CD14-positive monocyte (primary cell): ENCODE data around the gene HNF1B. TPM values are rescaled to one million over a fixed set of nuclear protein-coding genes. Genes with fewer than 3 reads are reported as not detected.

Experiments used
- DNase-seq, 3 donors: peaks; one replicate each; pipeline ENCODE4 v3.0.0-alpha.2; 2011 to 2022
- H2AFZ ChIP-seq: 2 replicates; pipeline ENCODE4 v1.6.0; 2012; ENCODE audit warnings: mild to moderate bottlenecking, low read depth, low read length, inconsistent platforms; ENCODE audit not compliant: insufficient read depth, poor library complexity, severe bottlenecking
- H3K27ac ChIP-seq, 2 donors: 1 replicate in 1 of 2; 2 replicates in 1 of 2; pipeline ENCODE4 v1.5.1; 2012 to 2013; ENCODE audit warnings: low read length in 2 of 2, control low read depth in 1 of 2, inconsistent platforms in 1 of 2, low read depth in 1 of 2, mild to moderate bottlenecking in 1 of 2
- H3K27me3 ChIP-seq, 2 donors: one replicate each; pipeline versions ENCODE4 v1.6.0 to v1.6.1; 2011 to 2013; ENCODE audit warnings: low read length in 2 of 2; ENCODE audit not compliant: control insufficient read depth in 2 of 2, insufficient read depth in 2 of 2
- H3K36me3 ChIP-seq, 2 donors: replicated peaks in 1 of 2; 1 replicate in 1 of 2; 2 replicates in 1 of 2; pipeline versions ENCODE4 v1.5.1 to v1.6.1; 2012 to 2013; ENCODE audit warnings: low read length in 2 of 2, control low read depth in 1 of 2, inconsistent platforms in 1 of 2, mild to moderate bottlenecking in 1 of 2; ENCODE audit not compliant: insufficient read depth in 2 of 2, control insufficient read depth in 1 of 2
- H3K4me1 ChIP-seq, 2 donors: 1 replicate in 1 of 2; 2 replicates in 1 of 2; pipeline versions ENCODE4 v1.5.1 to v1.6.1; 2012 to 2013; ENCODE audit warnings: low read length in 2 of 2, control low read depth in 1 of 2, inconsistent platforms in 1 of 2, mild to moderate bottlenecking in 1 of 2, moderate library complexity in 1 of 2; ENCODE audit not compliant: insufficient read depth in 2 of 2, control insufficient read depth in 1 of 2
- H3K4me2 ChIP-seq: replicated peaks from 2 replicates; pipeline ENCODE3; 2012; ENCODE audit warnings: low read length, moderate library complexity, mild to moderate bottlenecking; ENCODE audit not compliant: poor library complexity, severe bottlenecking; ENCODE audit errors: extremely low read depth
- H3K4me3 ChIP-seq, 3 experiments: fragments of 200-600 bp in 1 of 3; sonication (generic) in 1 of 3; replicated peaks in 1 of 3; 1 replicate in 2 of 3; 2 replicates in 1 of 3; pipeline ENCODE4 v1.5.1; 2011 to 2013; ENCODE audit warnings: low read length in 3 of 3, mild to moderate bottlenecking in 3 of 3, control low read depth in 2 of 3, low read depth in 2 of 3, inconsistent platforms in 1 of 3, moderate library complexity in 1 of 3
- H3K79me2 ChIP-seq: 2 replicates; pipeline ENCODE4 v1.6.0; 2012; ENCODE audit warnings: mild to moderate bottlenecking, control low read depth, inconsistent platforms, low read length, moderate library complexity; ENCODE audit not compliant: insufficient read depth
- H3K9ac ChIP-seq: 2 replicates; pipeline ENCODE4 v1.6.0; 2017; ENCODE audit warnings: low read length, mild to moderate bottlenecking; ENCODE audit not compliant: insufficient read depth, poor library complexity, severe bottlenecking
- H3K9me3 ChIP-seq, 2 donors: replicated peaks in 1 of 2; 1 replicate in 1 of 2; 2 replicates in 1 of 2; pipeline versions ENCODE4 v1.5.1 to v1.6.1; 2012 to 2013; ENCODE audit warnings: low read length in 2 of 2, control low read depth in 1 of 2; ENCODE audit not compliant: control insufficient read depth in 1 of 2, insufficient read depth in 1 of 2
- H4K20me1 ChIP-seq: 2 replicates; pipeline ENCODE4 v1.6.0; 2012; ENCODE audit warnings: mild to moderate bottlenecking, low read length, control low read depth, moderate library complexity; ENCODE audit not compliant: insufficient read depth
- H3K27ac Mint-ChIP-seq, 7 donors: one replicate each; pipeline ENCODE4 v1.8.0; 2020; ENCODE audit warnings: mild to moderate bottlenecking in 7 of 7, mixed read lengths in 7 of 7, moderate library complexity in 6 of 7, inconsistent platforms in 2 of 7
- H3K27me3 Mint-ChIP-seq, 3 donors: one replicate each; pipeline ENCODE4 v1.8.0; 2021 to 2022; ENCODE audit warnings: low read depth in 3 of 3, mild to moderate bottlenecking in 3 of 3, mixed read lengths in 3 of 3, moderate library complexity in 3 of 3, inconsistent platforms in 1 of 3
- H3K36me3 Mint-ChIP-seq, 2 donors: one replicate each; pipeline ENCODE4 v1.8.0; 2020; ENCODE audit warnings: mixed read lengths in 2 of 2, inconsistent platforms in 1 of 2, mild to moderate bottlenecking in 1 of 2
- H3K4me1 Mint-ChIP-seq: one replicate; pipeline ENCODE4 v1.8.0; 2020; ENCODE audit warnings: mild to moderate bottlenecking, mixed read lengths
- H3K4me3 Mint-ChIP-seq, 2 donors: one replicate each; pipeline ENCODE4 v1.8.0; 2020; ENCODE audit warnings: mild to moderate bottlenecking in 2 of 2, mixed read lengths in 2 of 2, moderate library complexity in 1 of 2
- H3K9me3 Mint-ChIP-seq, 7 donors: one replicate each; pipeline ENCODE4 v1.8.0; 2020 to 2022; ENCODE audit warnings: mixed read lengths in 7 of 7, mild to moderate bottlenecking in 6 of 7, moderate library complexity in 6 of 7, inconsistent platforms in 2 of 7
- WGBS: methylation state at CpG from one replicate; pipeline ENCODE4 v1.1.5; 2013; ENCODE audit warnings: missing lambda C conversion rate; ENCODE audit not compliant: insufficient coverage; 5-methylcytosine and 5-hydroxymethylcytosine counted together
- intact Hi-C, 2 donors: fragments of 100-400 bp; cut with micrococcal nuclease; formaldehyde crosslinking; loops; one replicate each; pipeline versions ENCODE4 v1.15.0 to v1.15.1; 2023
- polyA plus RNA-seq, 3 donors: library from polyadenylated mRNA; depleted of rRNA in 1 of 3; unstranded in 2 of 3; stranded (reverse) in 1 of 3; fragments of 300-500 nt in 2 of 3; fragments of >200 nt in 1 of 3; fragmentation: Illumina TruSeq in 2 of 3; gene quantifications; 1 replicate in 2 of 3; 2 replicates in 1 of 3; pipeline ENCODE4 v1.2.3, GENCODE V29; 2012 to 2021
- TF ChIP-seq, protein P1 (sequence below): fragments of 200-600 bp; IDR thresholded peaks from one replicate; pipeline ENCODE4 v1.8.0; 2022; ENCODE audit warnings: antibody characterized with exemption, mild to moderate bottlenecking

Gene HNF1B
- polyA plus RNA-seq, 3 donors, result not detected

DNA sequence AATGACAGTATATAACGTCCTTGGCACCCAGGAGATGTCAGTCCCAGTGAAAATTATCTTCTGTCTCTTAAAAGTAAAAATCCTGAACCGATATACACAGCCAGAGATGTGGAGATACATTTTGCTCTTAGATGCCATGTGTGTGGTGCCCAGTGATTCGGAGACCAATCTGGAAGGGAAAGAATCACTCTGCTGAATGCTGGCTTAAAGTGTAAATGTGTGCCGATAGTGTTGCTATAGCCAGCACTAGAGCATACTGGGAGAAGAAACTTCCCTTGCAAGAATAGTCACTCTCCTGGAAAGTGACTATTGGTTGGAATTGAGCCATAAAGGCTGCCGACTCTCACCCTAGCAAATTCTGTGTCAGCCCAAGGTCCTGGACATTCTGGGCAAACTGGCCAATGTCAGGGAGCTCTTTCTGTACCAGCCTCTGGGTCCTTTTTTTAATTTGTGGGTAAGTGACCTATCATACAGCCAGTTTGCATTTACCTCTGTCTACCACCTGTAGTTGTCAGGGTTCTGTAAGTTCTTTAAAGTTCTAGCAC, 44.2 kb upstream of the HNF1B start:
- H3K27me3 Mint-ChIP-seq, result peaks cover 6 to 15% (median 14%) of the 10 kb centered on the region in 3 donors
- intact Hi-C loops, result no loop called here
- peaks cover 0 to 5% of the 10 kb centered on the region in 2 donors for H3K27me3 ChIP-seq
- 83% methylated on average over 2 of the region's 5 CpGs for whole genome bisulfite sequencing
- no peak overlapping the region for H3K4me3 ChIP-seq
- H3K4me1 ChIP-seq, result no peaks in the 10 kb centered on the region
- no peaks in the 10 kb centered on the region for H3K36me3 ChIP-seq
- no peak overlapping the region for H2AFZ ChIP-seq
- no peaks in the 10 kb centered on the region for H3K4me1 Mint-ChIP-seq
- no peaks in the 10 kb centered on the region for H3K36me3 Mint-ChIP-seq
- no peak overlapping the region for H3K4me2 ChIP-seq
- no peaks in the 10 kb centered on the region for H3K9me3 ChIP-seq
- H3K27ac Mint-ChIP-seq, result no peak overlapping the region
- no peak overlapping the region for H3K9ac ChIP-seq
- no peaks in the 10 kb centered on the region for H3K79me2 ChIP-seq
- TF ChIP-seq, protein P1, sequence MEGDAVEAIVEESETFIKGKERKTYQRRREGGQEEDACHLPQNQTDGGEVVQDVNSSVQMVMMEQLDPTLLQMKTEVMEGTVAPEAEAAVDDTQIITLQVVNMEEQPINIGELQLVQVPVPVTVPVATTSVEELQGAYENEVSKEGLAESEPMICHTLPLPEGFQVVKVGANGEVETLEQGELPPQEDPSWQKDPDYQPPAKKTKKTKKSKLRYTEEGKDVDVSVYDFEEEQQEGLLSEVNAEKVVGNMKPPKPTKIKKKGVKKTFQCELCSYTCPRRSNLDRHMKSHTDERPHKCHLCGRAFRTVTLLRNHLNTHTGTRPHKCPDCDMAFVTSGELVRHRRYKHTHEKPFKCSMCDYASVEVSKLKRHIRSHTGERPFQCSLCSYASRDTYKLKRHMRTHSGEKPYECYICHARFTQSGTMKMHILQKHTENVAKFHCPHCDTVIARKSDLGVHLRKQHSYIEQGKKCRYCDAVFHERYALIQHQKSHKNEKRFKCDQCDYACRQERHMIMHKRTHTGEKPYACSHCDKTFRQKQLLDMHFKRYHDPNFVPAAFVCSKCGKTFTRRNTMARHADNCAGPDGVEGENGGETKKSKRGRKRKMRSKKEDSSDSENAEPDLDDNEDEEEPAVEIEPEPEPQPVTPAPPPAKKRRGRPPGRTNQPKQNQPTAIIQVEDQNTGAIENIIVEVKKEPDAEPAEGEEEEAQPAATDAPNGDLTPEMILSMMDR, result no peak
- DNase-seq, result no peak
- H3K27ac ChIP-seq, result no peak overlapping the region
- no peak overlapping the region for H3K4me3 Mint-ChIP-seq
- no peaks in the 10 kb centered on the region for H3K9me3 Mint-ChIP-seq
- no peaks in the 10 kb centered on the region for H4K20me1 ChIP-seq

DNA sequence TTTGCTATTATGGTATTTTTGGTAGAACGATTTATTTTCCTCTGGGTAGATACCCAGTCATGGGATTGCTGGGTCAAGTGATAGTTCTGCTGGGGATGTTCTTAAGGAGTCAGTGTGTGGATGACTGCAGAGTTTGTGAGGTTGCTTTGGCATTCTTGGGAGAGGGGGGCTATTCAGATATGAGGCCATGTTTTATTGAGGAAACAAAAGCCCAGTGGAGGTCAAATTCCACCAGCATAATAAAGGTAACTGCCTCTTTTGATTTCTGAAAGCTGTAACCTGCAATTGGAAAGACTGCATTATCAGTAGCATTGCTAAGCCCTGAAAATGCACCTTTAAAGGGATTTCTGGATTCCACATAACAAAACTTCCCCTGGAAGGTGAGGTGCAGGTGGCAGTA, 43.7 kb upstream of the HNF1B start:
- Mint-ChIP-seq H3K27me3 (peaks cover 9 to 18% (median 14%) of the 10 kb centered on the region in 3 donors), H3K9me3 (peaks cover 0 to 1% (median 0%) of the 10 kb centered on the region in 7 donors), H3K27ac (no peak overlapping the region), H3K4me1 (no peaks in the 10 kb centered on the region), H3K36me3 (no peaks in the 10 kb centered on the region), H3K4me3 (peak overlapping the region in 1 of 2 donors; percentile 36)
- TF ChIP-seq, protein P1, result no peak
- Histone ChIP-seq H3K4me3 (no peak overlapping the region), H3K79me2 (no peaks in the 10 kb centered on the region), H3K27ac (no peak overlapping the region), H3K9me3 (no peaks in the 10 kb centered on the region), H3K36me3 (no peaks in the 10 kb centered on the region), H4K20me1 (no peaks in the 10 kb centered on the region), H3K4me2 (no peak overlapping the region), H2AFZ (no peak overlapping the region), H3K27me3 (peaks cover 0 to 5% of the 10 kb centered on the region in 2 donors), H3K4me1 (no peaks in the 10 kb centered on the region), H3K9ac (no peak overlapping the region)
- intact Hi-C loops, result no loop called here
- 82% methylated on average over 1 of the region's 1 CpG for WGBS
- no peak for DNase-seq
